CD1c-positive myeloid dendritic cell (primary cell): Measurements from ENCODE around the gene GRIP1.
A peak's percentile ranks its signal among the peaks of the same experiment; 100 is the strongest.

Experiments used
- DNase-seq: peaks from one replicate; pipeline ENCODE4 v3.0.0-alpha.2; 2016; ENCODE audit errors: extremely low spot score

GRIP1 gene

GRCh38 chr12:66692170-66692569, 13.3 kb upstream of the GRIP1 start:
- DNase-seq: peak; percentile 75

DNA sequence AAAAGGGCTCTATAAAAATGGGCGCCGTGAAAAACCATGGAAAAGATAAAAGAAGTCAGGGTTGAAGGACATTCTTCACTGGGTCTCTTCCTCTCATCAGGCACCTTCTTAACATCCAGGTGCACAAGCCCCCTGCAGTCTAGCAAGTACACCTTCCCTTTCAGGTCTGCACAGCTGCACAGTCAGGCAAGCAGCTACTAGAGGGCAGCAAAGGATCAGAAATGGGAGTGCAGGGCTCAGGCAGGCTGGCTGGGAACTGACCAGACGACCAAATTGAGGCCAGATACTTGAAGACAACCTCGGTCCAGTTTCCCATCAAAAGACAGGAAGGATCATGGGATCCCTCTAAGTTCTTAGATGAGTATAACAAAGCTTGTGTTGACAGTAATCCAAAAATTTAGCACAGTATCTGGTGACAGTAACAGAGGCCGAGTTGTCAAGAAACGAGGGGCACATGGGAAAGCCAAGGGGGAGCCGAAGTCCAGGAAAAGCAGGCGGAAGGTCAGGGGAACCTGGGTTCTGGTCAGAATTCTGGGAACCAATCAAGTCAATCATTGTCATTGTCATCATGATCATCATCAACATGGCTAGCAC, 10.1 kb upstream of the GRIP1 start:
- peak; percentile 45 for DNase-seq

- no peak for DNase-seq
These were observed 5.3 kb upstream of the GRIP1 start for GRCh38 chr12:66684222-66684621.

DNA sequence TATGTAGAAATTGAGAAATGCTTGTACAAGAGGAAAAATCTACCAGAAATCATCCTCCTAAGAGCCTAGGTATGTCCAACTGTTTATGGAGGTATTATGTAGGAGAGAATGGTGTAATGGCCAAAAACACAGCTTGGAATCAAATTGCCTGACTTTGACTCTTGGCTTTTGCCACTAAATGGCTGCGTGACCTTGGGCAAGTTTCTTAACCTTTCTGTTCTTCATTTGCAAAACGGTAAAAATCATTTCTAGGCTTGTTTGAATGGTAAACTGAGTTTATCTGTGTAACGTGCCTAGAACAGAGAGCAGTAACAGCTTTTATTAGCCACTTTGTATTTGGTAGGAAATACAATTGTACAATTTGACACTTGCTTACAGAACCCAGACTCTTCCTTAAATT, 4.9 kb upstream of the GRIP1 start:
- DNase-seq: no peak

- DNase-seq: peak; percentile 6
These were observed 4.2 kb upstream of the GRIP1 start for GRCh38 chr12:66683073-66683472.

- no peak for DNase-seq
These were observed 697 bp upstream of the GRIP1 start for GRCh38 chr12:66679461-66680084.

DNA sequence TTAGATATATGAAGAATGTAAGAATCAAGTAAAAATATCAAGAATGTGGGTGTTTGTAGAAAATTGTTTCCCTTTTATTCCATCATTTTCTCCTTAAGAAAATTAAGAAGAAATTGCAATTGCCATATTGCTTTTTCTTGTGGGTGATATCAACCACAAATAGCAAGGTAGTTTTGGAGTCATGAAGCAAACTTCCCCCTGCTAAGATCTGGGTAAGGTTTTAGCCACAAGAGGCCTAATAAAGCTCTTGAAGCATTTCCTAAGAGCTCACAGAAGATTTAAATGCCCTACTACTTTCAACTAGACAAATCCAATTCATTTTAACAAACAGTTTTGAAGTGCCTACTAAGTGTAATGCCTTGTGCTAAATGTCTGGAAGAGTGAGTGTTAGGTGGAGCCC, 2.6 kb downstream of the GRIP1 start:
- DNase-seq: no peak

GRCh38 chr12:66674495-66675122, 4.3 kb downstream of the GRIP1 start:
- no peak for DNase-seq

DNA sequence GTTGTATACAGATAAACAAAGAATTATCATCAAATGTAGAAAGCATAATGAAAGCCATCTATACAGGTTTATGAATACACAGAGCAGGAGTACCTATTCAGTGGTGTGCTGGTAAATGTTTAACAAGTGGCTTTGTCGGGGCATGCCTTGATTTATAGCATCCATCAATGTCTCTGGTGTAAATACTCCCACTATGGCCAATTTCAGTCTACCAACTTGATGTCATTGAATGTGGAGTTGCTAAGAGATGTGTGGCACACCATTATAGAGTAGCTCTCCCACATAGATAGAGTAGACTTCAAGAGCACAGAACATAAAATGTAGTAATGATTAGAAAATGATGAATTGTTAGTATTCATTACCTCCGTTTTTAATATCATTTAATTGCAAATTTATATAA, 9.3 kb downstream of the GRIP1 start:
- DNase-seq: no peak

DNA sequence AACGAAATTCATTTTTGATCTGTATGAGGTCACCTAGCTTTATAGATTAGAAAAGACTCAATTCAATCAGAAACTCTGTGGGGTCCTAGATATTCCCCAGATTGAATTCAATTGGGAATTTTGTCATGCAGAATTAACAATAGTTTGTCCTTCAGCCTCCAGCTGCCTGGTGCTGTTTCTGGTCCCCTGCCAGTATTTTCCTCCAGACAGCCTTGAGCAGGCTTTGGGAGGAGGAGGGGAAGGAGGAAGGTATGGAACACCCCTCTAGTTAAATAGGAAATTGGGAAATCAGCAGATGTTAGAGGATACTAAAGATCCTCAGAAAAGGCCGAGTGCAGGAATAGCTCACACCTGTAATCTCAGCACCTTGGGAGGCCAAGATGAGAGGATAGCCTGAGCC, 10.6 kb downstream of the GRIP1 start:
- DNase-seq: no peak

DNA sequence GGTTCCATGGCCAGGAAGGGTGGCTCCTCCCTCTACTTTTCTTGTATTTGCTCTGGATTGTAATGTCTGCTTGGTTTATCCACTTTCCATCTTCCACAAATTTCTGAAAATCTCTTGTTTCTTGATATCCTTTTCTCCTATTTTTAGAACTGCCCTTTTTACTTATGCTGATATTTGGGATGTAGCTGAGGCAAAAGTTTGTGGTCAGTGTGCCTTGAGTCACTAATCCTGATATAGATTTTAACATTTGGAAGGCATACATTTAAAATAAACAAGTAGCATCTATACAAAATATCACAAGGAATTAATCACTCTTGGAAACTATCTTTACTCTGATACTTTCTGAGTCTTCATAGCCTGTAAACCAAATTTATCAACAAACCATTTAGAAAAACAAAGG, 11.0 kb downstream of the GRIP1 start:
- no peak for DNase-seq

- DNase-seq: no peak
These were observed 12.4 kb downstream of the GRIP1 start for GRCh38 chr12:66666481-66666880.

DNA sequence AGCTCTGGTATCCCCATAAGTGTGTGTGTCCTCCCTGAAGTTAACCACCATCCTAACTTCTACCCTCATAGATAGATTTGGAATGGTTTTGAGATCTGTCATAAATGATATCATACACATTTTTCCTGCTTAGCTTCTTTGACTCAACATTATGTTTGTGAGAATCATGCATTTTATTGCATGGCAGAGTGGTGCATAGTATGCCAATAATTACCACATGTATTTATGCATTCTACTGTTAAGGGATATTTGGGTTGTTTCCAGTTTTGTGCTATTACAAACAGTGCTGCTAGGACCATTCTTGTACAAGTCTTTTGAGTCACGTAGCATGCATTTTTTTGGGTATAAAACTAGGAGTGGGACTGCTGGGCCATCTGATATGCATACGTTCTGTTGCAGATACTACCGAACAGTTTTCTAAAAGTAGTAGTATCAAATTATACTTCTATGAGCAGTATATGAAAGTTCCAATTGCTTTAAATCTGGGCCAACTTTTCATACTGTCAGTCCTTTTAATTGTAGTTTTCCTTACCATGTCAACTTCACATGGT, 13.4 kb downstream of the GRIP1 start:
- DNase-seq: no peak

DNA sequence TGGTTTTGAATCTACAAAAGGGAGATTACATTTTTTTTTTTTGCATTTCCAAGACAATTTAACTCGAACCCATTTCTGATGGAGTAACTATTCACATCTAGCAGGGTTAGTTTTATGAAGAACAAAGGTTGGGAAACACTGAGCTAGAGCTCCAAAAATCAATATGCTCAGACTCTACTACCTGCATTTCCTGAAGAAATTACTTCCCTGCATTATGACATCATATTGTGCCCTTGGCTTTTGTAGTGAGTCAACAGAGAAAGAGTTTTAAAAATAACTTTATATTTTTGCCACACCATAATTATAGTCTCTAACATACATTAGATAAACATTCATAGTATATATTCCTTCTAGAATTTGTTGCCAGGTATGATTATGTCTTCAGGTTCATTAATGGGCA, 14.8 kb downstream of the GRIP1 start:
- DNase-seq: no peak

- no peak for DNase-seq
These were observed 15.3 kb downstream of the GRIP1 start for GRCh38 chr12:66663611-66664010.

DNA sequence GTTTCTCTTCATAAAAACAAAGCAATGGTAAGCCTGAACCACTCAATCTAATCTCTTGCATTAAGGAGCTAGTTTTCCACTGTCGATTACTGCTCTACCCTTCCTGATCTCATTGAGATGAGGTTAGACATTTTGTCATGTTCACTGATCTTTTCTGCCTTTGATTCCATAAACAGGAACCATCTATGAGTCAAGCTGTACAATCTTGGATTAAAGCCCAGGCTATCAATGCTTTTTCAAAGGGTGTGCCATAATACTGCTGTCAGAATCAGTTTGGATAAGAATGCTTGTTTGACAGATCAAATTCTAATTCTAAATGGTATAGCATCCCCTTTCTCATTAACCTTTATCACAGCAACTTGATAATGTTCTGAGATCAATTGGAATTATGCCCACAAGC, 16.1 kb downstream of the GRIP1 start:
- peak; percentile 16 for DNase-seq

DNA sequence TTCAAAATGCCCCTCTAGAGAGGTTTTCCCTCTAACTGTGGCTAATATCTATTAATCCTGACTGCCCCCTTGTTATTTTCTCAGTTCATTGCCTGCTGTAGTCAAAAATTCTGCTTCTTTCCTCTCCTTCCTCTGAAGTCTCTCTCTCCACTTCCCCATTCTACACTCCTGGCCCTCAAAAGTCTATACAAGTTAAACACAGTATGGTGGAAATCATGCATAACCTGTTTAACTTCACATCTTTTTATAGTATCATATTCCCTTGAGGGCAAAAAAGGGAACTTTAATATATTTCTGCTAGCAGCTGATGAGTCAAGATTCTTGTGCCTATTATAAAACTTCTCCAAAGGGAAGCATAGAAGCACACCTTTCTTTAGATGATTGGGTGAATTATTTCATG, 16.7 kb downstream of the GRIP1 start:
- DNase-seq: peak; percentile 20

DNA sequence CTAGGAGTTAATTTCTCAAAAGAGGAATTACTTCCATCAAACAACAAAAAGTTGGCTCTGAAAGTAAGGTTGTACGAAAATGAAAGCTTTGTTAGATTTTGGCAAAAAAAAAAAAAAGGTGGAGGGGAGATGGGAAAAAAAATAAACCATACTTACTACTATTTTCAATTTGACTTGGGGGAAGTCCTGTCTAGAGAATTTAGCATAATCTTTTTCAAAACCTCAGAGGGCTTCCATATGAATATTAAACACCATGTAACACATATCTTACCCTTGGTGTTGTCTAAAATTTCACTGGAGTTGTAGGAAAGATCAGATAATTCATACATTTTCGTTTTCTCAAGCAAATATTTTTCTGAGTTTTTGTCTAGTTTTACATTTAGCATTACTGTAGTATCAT, 17.5 kb downstream of the GRIP1 start:
- DNase-seq: no peak

DNA sequence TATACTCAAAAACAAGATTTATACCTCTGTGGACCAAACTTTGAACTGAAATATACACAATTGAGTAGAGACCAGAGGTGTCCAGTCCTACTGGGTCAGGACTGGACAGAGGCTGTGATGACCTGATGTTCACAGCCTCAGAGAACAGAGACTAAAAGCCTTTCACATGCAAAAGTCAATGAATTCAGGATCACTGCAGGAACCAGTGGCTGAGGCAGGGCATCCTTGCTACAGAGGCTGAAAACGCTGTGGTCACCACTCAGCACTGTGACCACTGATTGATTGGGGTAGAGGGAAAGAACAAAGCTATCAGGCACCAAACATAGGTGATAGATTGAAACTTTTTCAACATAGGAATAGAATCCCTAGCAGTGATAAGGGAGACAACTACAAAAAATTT, 25.1 kb downstream of the GRIP1 start:
- DNase-seq: no peak

DNA sequence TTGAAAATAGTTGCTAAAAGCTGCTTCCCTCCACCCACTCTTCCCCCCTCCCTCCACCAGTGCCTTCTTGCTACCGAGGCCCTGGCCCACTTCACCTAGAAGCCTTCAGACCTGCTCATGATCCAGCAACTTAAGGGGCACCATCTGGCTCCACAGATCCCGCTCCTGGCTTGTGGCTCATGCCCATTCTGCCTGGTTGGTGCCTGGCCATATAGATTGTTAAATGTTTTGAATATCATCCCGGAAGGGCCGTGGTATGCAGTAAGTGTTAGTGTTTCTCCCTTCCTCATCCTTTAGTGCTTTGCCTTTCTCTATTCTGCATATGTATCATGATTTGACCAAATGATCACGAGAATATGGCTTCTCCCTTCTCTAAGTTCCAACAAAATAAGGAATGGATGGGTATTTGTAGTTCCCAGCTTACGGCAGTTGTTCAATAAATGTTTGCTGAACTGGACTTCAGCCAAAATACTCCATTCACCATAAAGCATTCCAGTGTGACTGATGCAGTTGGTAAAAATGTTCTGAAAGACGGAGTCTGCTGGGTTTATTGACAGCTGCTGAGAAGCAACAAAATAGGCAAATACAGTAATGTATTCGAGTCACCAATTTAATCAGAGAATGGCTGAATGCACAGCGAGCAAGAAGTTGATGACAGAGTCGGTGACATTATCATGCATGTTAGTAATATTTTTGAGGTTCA, 30.7 kb downstream of the GRIP1 start:
- DNase-seq: no peak

- DNase-seq: no peak
These were observed 31.7 kb downstream of the GRIP1 start for GRCh38 chr12:66647034-66647691.

- DNase-seq: no peak
These were observed 34.7 kb downstream of the GRIP1 start for GRCh38 chr12:66644151-66644550.
